Uterus (tissue), 2 donors: Measurements from ENCODE around the gene PPP1CB.
"Not testable (repeated sequence)": the region's sequence is repeated elsewhere in the genome, so short reads cannot be mapped to it uniquely, and the experiment has no call there.

Experiments used
- POLR2A ChIP-seq, 2 donors: fragments of 450-650 bp; IDR thresholded peaks; one replicate each; pipeline ENCODE4 v1.6.1; 2016; ENCODE audit warnings: antibody characterized with exemption in 2 of 2, mild to moderate bottlenecking in 1 of 2, moderate library complexity in 1 of 2
- TF ChIP-seq, protein P1 (sequence below), 4 experiments: fragments of 200-600 bp in 2 of 4; fragments of 450-650 bp in 2 of 4; sonication (generic) in 2 of 4; IDR thresholded peaks; one replicate each; pipeline ENCODE4 v1.5.1; 2016 to 2019; ENCODE audit warnings: antibody characterized with exemption in 4 of 4, mild to moderate bottlenecking in 2 of 4, moderate library complexity in 1 of 4

- not testable (repeated sequence) for TF ChIP-seq POLR2A (IDR thresholded peaks at IDR 0.05)
- TF ChIP-seq, protein P1, sequence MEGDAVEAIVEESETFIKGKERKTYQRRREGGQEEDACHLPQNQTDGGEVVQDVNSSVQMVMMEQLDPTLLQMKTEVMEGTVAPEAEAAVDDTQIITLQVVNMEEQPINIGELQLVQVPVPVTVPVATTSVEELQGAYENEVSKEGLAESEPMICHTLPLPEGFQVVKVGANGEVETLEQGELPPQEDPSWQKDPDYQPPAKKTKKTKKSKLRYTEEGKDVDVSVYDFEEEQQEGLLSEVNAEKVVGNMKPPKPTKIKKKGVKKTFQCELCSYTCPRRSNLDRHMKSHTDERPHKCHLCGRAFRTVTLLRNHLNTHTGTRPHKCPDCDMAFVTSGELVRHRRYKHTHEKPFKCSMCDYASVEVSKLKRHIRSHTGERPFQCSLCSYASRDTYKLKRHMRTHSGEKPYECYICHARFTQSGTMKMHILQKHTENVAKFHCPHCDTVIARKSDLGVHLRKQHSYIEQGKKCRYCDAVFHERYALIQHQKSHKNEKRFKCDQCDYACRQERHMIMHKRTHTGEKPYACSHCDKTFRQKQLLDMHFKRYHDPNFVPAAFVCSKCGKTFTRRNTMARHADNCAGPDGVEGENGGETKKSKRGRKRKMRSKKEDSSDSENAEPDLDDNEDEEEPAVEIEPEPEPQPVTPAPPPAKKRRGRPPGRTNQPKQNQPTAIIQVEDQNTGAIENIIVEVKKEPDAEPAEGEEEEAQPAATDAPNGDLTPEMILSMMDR (IDR thresholded peaks at IDR 0.05), result not testable (repeated sequence)
These were observed 9.0 kb upstream of the PPP1CB start for GRCh38 chr2:28742619-28743018.
